K562 (cell line): ENCODE data around the gene SGMS1. TPM values are rescaled to one million over a fixed set of nuclear protein-coding genes. Genes with fewer than 3 reads are reported as not detected.
A peak's percentile ranks its signal among the peaks of the same experiment; 100 is the strongest.

Experiments
- ATF7 ChIP-seq: fragments of 450-650 bp; IDR thresholded peaks from 2 replicates; pipeline ENCODE4 v1.7.1; 2014; ENCODE audit warnings: mild to moderate bottlenecking, moderate library complexity
- BACH1 ChIP-seq: fragments of 200-800 bp; sonication (Bioruptor generic); IDR thresholded peaks from 2 replicates; pipeline ENCODE4 v1.6.1; 2016; ENCODE audit warnings: missing genetic modification characterization, missing compliant biosample characterization
- BCL6 ChIP-seq: fragments of 250-450 bp; sonication (Bioruptor Pico); IDR thresholded peaks from 2 replicates; pipeline ENCODE4 v1.4.0; 2020
- CBX3 ChIP-seq, 2 experiments: IDR thresholded peaks; 1 replicate in 1 of 2; 2 replicates in 1 of 2; pipeline ENCODE4 v1.6.1; 2012; ENCODE audit warnings: inconsistent platforms in 2 of 2, low read length in 2 of 2, borderline replicate concordance in 1 of 2, control low read depth in 1 of 2
- CCAR2 ChIP-seq: fragments of 200-400 bp; formaldehyde crosslinking; IDR thresholded peaks from 2 replicates; pipeline ENCODE4 v1.6.1; 2017; ENCODE audit warnings: mild to moderate bottlenecking, low read depth, low read length
- FOXA3 ChIP-seq, 2 experiments: fragments of 450-650 bp in 1 of 2; sonication (generic) in 1 of 2; formaldehyde crosslinking; IDR thresholded peaks in 1 of 2; conservative IDR thresholded peaks in 1 of 2; 2 replicates each; pipeline versions ENCODE4 v1.4.0 to v1.8.0; 2020 to 2022; ENCODE audit warnings: mild to moderate bottlenecking in 2 of 2, missing genetic modification reagents in 1 of 2
- FOXJ3 ChIP-seq: sonication (generic); formaldehyde crosslinking; IDR thresholded peaks from 2 replicates; pipeline ENCODE4 v1.4.0; 2020; ENCODE audit warnings: mild to moderate bottlenecking, missing genetic modification reagents
- KAT2B ChIP-seq: IDR thresholded peaks from one replicate; pipeline ENCODE4 v1.6.1; 2012; ENCODE audit warnings: low read depth, mild to moderate bottlenecking, control low read depth, inconsistent platforms, low read length, moderate library complexity
- KAT8 ChIP-seq: fragments of 450-650 bp; IDR thresholded peaks from 2 replicates; pipeline ENCODE4 v1.6.1; 2016; ENCODE audit warnings: low read depth, mild to moderate bottlenecking
- KLF10 ChIP-seq: fragments of 250-450 bp; sonication (Bioruptor Pico); IDR thresholded peaks from 2 replicates; pipeline ENCODE4 v1.6.1; 2021; ENCODE audit warnings: matching md5 sums
- MIER1 ChIP-seq: fragments of 450-650 bp; IDR thresholded peaks from 2 replicates; pipeline ENCODE4 v1.6.1; 2016; ENCODE audit warnings: antibody characterized with exemption, mild to moderate bottlenecking, low read depth
- RBM15 ChIP-seq: fragments of 200-400 bp; formaldehyde crosslinking; IDR thresholded peaks from 2 replicates; pipeline ENCODE4 v1.6.1; 2018; ENCODE audit warnings: mild to moderate bottlenecking, low read length, moderate library complexity; ENCODE audit not compliant: insufficient read depth
- TGIF2 ChIP-seq: sonication (generic); formaldehyde crosslinking; IDR thresholded peaks from 2 replicates; pipeline ENCODE4 v1.8.1; 2022; ENCODE audit warnings: mild to moderate bottlenecking, missing genetic modification reagents, moderate library complexity
- ZFP36 ChIP-seq: fragments of 150-350 bp; IDR thresholded peaks from 2 replicates; pipeline ENCODE4 v1.6.1; 2018; ENCODE audit warnings: low read length, low read depth; ENCODE audit not compliant: partially characterized antibody
- ZKSCAN3 ChIP-seq: fragments of 250-450 bp; sonication (Bioruptor Pico); IDR thresholded peaks from 2 replicates; pipeline ENCODE4 v1.4.0; 2020
- ZNF184 ChIP-seq: sonication (generic); formaldehyde crosslinking; IDR thresholded peaks from 2 replicates; pipeline ENCODE4 v1.5.0; 2020; ENCODE audit warnings: missing genetic modification reagents
- ZNF324 ChIP-seq: fragments of 250-450 bp; sonication (Bioruptor Pico); IDR thresholded peaks from 2 replicates; pipeline ENCODE4 v1.4.0; 2020; ENCODE audit warnings: mild to moderate bottlenecking
- ZNF384 ChIP-seq: IDR thresholded peaks from 2 replicates; pipeline ENCODE4 v1.6.1; 2012; ENCODE audit warnings: low read depth, low read length, improper control_type of control experiment
- ZNF431 ChIP-seq: sonication (generic); formaldehyde crosslinking; IDR thresholded peaks from 2 replicates; pipeline ENCODE4 v1.8.0; 2022; ENCODE audit warnings: mild to moderate bottlenecking, missing genetic modification reagents
- ZNF766 ChIP-seq: fragments of 200-800 bp; sonication (Bioruptor generic); conservative IDR thresholded peaks from 2 replicates; pipeline ENCODE4 v1.6.1; 2016; ENCODE audit warnings: missing genetic modification characterization, missing compliant biosample characterization
- polyA plus RNA-seq, 8 experiments: library from polyadenylated mRNA; depleted of rRNA in 4 of 8; stranded (reverse) in 5 of 8; unstranded in 3 of 8; fragments of >200 nt; fragmentation: Nextera tagmentation in 2 of 8; fragmentation: Illumina TruSeq in 1 of 8; extraction: Ambion mirVana in 2 of 8; extraction: Trizol in 1 of 8; gene quantifications; 2 replicates each; pipeline versions ENCODE4 v1.2.1 to v1.2.3, GENCODE V29; 2011 to 2014; ENCODE audit warnings: inconsistent platforms in 1 of 8, missing spikeins in 1 of 8
- total RNA-seq, 7 experiments: library from RNA; depleted of rRNA in 6 of 7; stranded (reverse); fragments of >200 nt in 6 of 7; fragmentation: Illumina TruSeq in 2 of 7; extraction: Trizol in 2 of 7; gene quantifications; 2 replicates each; pipeline versions ENCODE4 v1.2.1 to v1.2.3, GENCODE V29; 2011 to 2021; ENCODE audit warnings: low replicate concordance in 1 of 7
- TF ChIP-seq, protein P1 (sequence below), 2 experiments: IDR thresholded peaks in 1 of 2; conservative IDR thresholded peaks in 1 of 2; 2 replicates each; pipeline ENCODE4 v1.6.1; 2016; ENCODE audit warnings: low read depth in 2 of 2, mild to moderate bottlenecking in 1 of 2, missing compliant biosample characterization in 1 of 2, missing genetic modification characterization in 1 of 2, moderate library complexity in 1 of 2
- TF ChIP-seq, protein P2 (sequence below): fragments of 450-650 bp; formaldehyde crosslinking; IDR thresholded peaks from 2 replicates; pipeline ENCODE4 v1.4.0; 2022; ENCODE audit warnings: mild to moderate bottlenecking, moderate library complexity
- TF ChIP-seq, protein P3 (sequence below): sonication (generic); formaldehyde crosslinking; IDR thresholded peaks from 2 replicates; pipeline ENCODE4 v1.8.0; 2022; ENCODE audit warnings: mild to moderate bottlenecking, missing genetic modification reagents

Gene SGMS1
- total and polyA plus RNA-seq, 9 of the 15 experiments (the other 6 are each of a cell fraction or from before 2014, with no cell fraction given) = 22.6 to 232 (median 82.2) TPM

DNA sequence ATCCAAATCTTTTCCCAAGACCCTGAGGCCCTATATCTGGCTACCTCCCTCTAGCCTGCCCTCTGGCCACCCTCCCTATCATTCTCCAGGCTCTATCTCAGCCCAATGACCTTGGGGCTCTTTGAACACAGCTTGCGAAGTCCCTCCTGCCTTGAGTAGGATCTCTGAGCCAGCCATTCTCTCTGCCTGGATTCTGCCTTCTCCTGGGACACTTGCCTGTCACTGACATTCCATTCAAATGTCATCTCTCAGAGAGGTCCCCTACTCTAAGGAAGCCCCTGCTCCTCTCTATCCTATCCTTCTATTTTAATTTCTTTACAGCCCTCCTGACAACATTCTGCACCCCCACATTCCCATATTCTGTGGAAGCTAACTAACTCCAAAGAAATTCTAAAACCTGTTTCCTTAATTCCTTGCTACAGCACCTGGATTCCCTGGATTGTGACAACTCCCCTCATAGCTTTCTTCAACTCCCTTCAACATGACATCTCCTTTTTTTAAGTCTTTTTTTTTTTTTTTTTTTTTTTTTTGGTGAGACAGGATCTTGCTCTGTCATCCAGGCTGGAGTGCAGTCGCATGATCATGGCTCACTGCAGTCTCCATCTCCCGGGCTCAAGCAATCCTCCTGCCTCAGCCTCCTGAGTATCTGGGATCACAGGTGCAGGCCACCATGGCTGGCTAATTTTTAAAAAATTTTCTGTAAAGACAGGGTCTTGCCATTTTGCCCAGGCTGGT is 291.5 kb downstream of the SGMS1 start (continued):
- TF ChIP-seq, protein P1, sequence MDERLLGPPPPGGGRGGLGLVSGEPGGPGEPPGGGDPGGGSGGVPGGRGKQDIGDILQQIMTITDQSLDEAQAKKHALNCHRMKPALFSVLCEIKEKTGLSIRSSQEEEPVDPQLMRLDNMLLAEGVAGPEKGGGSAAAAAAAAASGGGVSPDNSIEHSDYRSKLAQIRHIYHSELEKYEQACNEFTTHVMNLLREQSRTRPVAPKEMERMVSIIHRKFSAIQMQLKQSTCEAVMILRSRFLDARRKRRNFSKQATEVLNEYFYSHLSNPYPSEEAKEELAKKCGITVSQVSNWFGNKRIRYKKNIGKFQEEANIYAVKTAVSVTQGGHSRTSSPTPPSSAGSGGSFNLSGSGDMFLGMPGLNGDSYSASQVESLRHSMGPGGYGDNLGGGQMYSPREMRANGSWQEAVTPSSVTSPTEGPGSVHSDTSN (CRISPR knock-in tag; IDR thresholded peaks at IDR 0.05; ENCODE audit: low read depth) = no peak
- TF ChIP-seq, protein P1 (tag; conservative IDR thresholded peaks at IDR 0.05; ENCODE audit: low read depth) = 0 out of 2 replicates have a peak, but pooled peaks have one; percentile 4
- TF ChIP-seq TGIF2 (CRISPR knock-in tag) = no peak
- TF ChIP-seq MIER1 = no peak
- TF ChIP-seq, protein P2, sequence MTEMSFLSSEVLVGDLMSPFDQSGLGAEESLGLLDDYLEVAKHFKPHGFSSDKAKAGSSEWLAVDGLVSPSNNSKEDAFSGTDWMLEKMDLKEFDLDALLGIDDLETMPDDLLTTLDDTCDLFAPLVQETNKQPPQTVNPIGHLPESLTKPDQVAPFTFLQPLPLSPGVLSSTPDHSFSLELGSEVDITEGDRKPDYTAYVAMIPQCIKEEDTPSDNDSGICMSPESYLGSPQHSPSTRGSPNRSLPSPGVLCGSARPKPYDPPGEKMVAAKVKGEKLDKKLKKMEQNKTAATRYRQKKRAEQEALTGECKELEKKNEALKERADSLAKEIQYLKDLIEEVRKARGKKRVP (CRISPR knock-in tag) = 0 out of 2 replicates have a peak, but pooled peaks have one; percentile 62
- TF ChIP-seq CBX3 (IDR thresholded peaks at IDR 0.05; ENCODE audit: borderline replicate concordance in 1 of 2, low read length in 2 of 2) = no peak
- TF ChIP-seq KLF10 (CRISPR knock-in tag) = no peak
- no peak for TF ChIP-seq RBM15
- no peak for TF ChIP-seq FOXJ3
- no peak for TF ChIP-seq ZKSCAN3
- TF ChIP-seq ATF7 = no peak
- 0 out of 2 replicates have a peak, but pooled peaks have one; percentile 45 for TF ChIP-seq ZNF766
- no peak for TF ChIP-seq ZNF431 (CRISPR knock-in tag)
- no peak for TF ChIP-seq CCAR2
- no peak for TF ChIP-seq BCL6
- no peak for TF ChIP-seq ZNF184 (CRISPR knock-in tag)
- TF ChIP-seq BACH1 (tag) = no peak
- no peak for TF ChIP-seq KAT8
- peak; percentile 95 for TF ChIP-seq ZNF384
- no peak for TF ChIP-seq KAT2B
- peak; percentile 19 for TF ChIP-seq ZFP36
- TF ChIP-seq, protein P3, sequence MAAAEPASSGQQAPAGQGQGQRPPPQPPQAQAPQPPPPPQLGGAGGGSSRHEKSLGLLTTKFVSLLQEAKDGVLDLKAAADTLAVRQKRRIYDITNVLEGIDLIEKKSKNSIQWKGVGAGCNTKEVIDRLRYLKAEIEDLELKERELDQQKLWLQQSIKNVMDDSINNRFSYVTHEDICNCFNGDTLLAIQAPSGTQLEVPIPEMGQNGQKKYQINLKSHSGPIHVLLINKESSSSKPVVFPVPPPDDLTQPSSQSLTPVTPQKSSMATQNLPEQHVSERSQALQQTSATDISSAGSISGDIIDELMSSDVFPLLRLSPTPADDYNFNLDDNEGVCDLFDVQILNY (CRISPR knock-in tag) = no peak
- TF ChIP-seq ZNF324 = no peak
- no peak for TF ChIP-seq FOXA3 (CRISPR knock-in tag; conservative IDR thresholded peaks at IDR 0.05 in 1 of 2, IDR thresholded peaks at IDR 0.05 in 1 of 2)
